ENCODE measurements around the gene SEPTIN1. TPM values are rescaled to one million over a fixed set of nuclear protein-coding genes. Genes with fewer than 3 reads are reported as not detected.

Gene SEPTIN1
- total RNA-seq, 2 experiments from 2014 or later = 162 to 163 TPM

GRCh38 chr16:30372038-30372712, 10.2 kb downstream of the SEPTIN1 start:
- peaks cover 4% of the 10 kb centered on the region for H3K27me3 Mint-ChIP-seq
- peak overlapping the region; percentile 83 for H3K4me3 Mint-ChIP-seq
- no peak for DNase-seq
- H3K4me1 Mint-ChIP-seq = peaks cover 28% of the 10 kb centered on the region
- peaks cover 10% of the 10 kb centered on the region for H3K36me3 Mint-ChIP-seq
- no peaks in the 10 kb centered on the region for H3K9me3 Mint-ChIP-seq
- peak overlapping the region; percentile 94 for H3K27ac Mint-ChIP-seq

GRCh38 chr16:30371248-30371816, 11.0 kb downstream of the SEPTIN1 start:
- Mint-ChIP-seq H3K27me3 (peaks cover 4% of the 10 kb centered on the region), H3K9me3 (no peaks in the 10 kb centered on the region), H3K4me3 (peak overlapping the region; percentile 83), H3K36me3 (peaks cover 9% of the 10 kb centered on the region), H3K27ac (peak overlapping the region; percentile 94), H3K4me1 (peaks cover 34% of the 10 kb centered on the region)
- no peak for DNase-seq

- H3K27me3 Mint-ChIP-seq = peaks cover 4% of the 10 kb centered on the region
These were observed 11.7 kb downstream of the SEPTIN1 start, which contains the start of gene TBC1D10B for GRCh38 chr16:30370456-30371247. Gene TBC1D10B (minus strand): TSS chr16:30370494. CDS start chr16:30370183, 311 bp downstream.

GRCh38 chr16:30369938-30370455, 12.4 kb downstream of the SEPTIN1 start:
- Mint-ChIP-seq H3K27ac (no peak overlapping the region), H3K9me3 (no peaks in the 10 kb centered on the region), H3K4me1 (peaks cover 38% of the 10 kb centered on the region), H3K4me3 (peak overlapping the region; percentile 83), H3K27me3 (peaks cover 4% of the 10 kb centered on the region), H3K36me3 (peaks cover 14% of the 10 kb centered on the region)
- DNase-seq = no peak

More at GRCh38 chr16:30370456-30371247, 11.7 kb downstream of the SEPTIN1 start, which contains the start of gene TBC1D10B:
- Mint-ChIP-seq H3K9me3 (no peaks in the 10 kb centered on the region), H3K36me3 (peaks cover 10% of the 10 kb centered on the region), H3K27ac (peak within 1 kb of the TSS; percentile 94), H3K4me3 (peak within 1 kb of the TSS; percentile 93), H3K4me1 (peaks cover 35% of the 10 kb centered on the region)
- peak; percentile 98 for DNase-seq

- Mint-ChIP-seq H3K27me3 (peaks cover 4% of the 10 kb centered on the region), H3K4me3 (peak overlapping the region; percentile 93), H3K36me3 (peaks cover 14% of the 10 kb centered on the region), H3K4me1 (peaks cover 38% of the 10 kb centered on the region), H3K9me3 (no peaks in the 10 kb centered on the region), H3K27ac (peak overlapping the region; percentile 78)
- DNase-seq = peak; percentile 41
These were observed 13.0 kb downstream of the SEPTIN1 start for GRCh38 chr16:30369091-30369937.

GRCh38 chr16:30368792-30369090, 13.6 kb downstream of the SEPTIN1 start:
- DNase-seq = no peak
- Mint-ChIP-seq H3K9me3 (no peaks in the 10 kb centered on the region), H3K36me3 (peaks cover 14% of the 10 kb centered on the region), H3K27ac (peak overlapping the region; percentile 78), H3K4me3 (peak overlapping the region; percentile 93), H3K27me3 (peaks cover 4% of the 10 kb centered on the region), H3K4me1 (peaks cover 38% of the 10 kb centered on the region)

GRCh38 chr16:30368122-30368791, 14.1 kb downstream of the SEPTIN1 start:
- H3K4me3 Mint-ChIP-seq = peak overlapping the region; percentile 93
- H3K4me1 Mint-ChIP-seq = peaks cover 38% of the 10 kb centered on the region

GRCh38 chr16:30367349-30368009, 14.9 kb downstream of the SEPTIN1 start:
- H3K27me3 Mint-ChIP-seq = peaks cover 4% of the 10 kb centered on the region
- H3K9me3 Mint-ChIP-seq = no peaks in the 10 kb centered on the region
- peak overlapping the region; percentile 93 for H3K4me3 Mint-ChIP-seq
- H3K27ac Mint-ChIP-seq = no peak overlapping the region
- no peak for DNase-seq
- H3K36me3 Mint-ChIP-seq = peaks cover 18% of the 10 kb centered on the region
- H3K4me1 Mint-ChIP-seq = peaks cover 38% of the 10 kb centered on the region

More at GRCh38 chr16:30368122-30368791, 14.1 kb downstream of the SEPTIN1 start:
- no peaks in the 10 kb centered on the region for H3K9me3 Mint-ChIP-seq
- H3K27me3 Mint-ChIP-seq = peaks cover 4% of the 10 kb centered on the region
- DNase-seq = no peak
- H3K36me3 Mint-ChIP-seq = peaks cover 14% of the 10 kb centered on the region
- peak overlapping the region; percentile 78 for H3K27ac Mint-ChIP-seq

GRCh38 chr16:30366511-30366910, 15.8 kb downstream of the SEPTIN1 start:
- Mint-ChIP-seq H3K4me1 (peaks cover 30% of the 10 kb centered on the region), H3K27me3 (peaks cover 4% of the 10 kb centered on the region), H3K27ac (no peak overlapping the region), H3K9me3 (no peaks in the 10 kb centered on the region), H3K36me3 (peaks cover 20% of the 10 kb centered on the region), H3K4me3 (peak overlapping the region; percentile 93)
- no peak for DNase-seq

- Mint-ChIP-seq H3K9me3 (no peaks in the 10 kb centered on the region), H3K4me1 (peaks cover 26% of the 10 kb centered on the region), H3K4me3 (no peak overlapping the region), H3K27ac (no peak overlapping the region), H3K27me3 (no peaks in the 10 kb centered on the region), H3K36me3 (peaks cover 20% of the 10 kb centered on the region)
- no peak for DNase-seq
These were observed 17.2 kb downstream of the SEPTIN1 start for GRCh38 chr16:30365200-30365599.

GRCh38 chr16:30361180-30361579, 21.2 kb downstream of the SEPTIN1 start:
- no peak overlapping the region for H3K27ac Mint-ChIP-seq
- no peak overlapping the region for H3K4me3 Mint-ChIP-seq
- H3K9me3 Mint-ChIP-seq = no peaks in the 10 kb centered on the region
- H3K4me1 Mint-ChIP-seq = peaks cover 11% of the 10 kb centered on the region
- no peaks in the 10 kb centered on the region for H3K27me3 Mint-ChIP-seq
- H3K36me3 Mint-ChIP-seq = peaks cover 15% of the 10 kb centered on the region
- DNase-seq = no peak

GRCh38 chr16:30359871-30360170, 22.5 kb downstream of the SEPTIN1 start:
- H3K27ac Mint-ChIP-seq = no peak overlapping the region
- no peak for DNase-seq
- H3K9me3 Mint-ChIP-seq = no peaks in the 10 kb centered on the region
- no peaks in the 10 kb centered on the region for H3K27me3 Mint-ChIP-seq
- peaks cover 12% of the 10 kb centered on the region for H3K36me3 Mint-ChIP-seq
- no peak overlapping the region for H3K4me3 Mint-ChIP-seq
- H3K4me1 Mint-ChIP-seq = peaks cover 16% of the 10 kb centered on the region

- H3K36me3 Mint-ChIP-seq = peaks cover 12% of the 10 kb centered on the region
These were observed 23.1 kb downstream of the SEPTIN1 start for GRCh38 chr16:30358990-30359870.

More at GRCh38 chr16:30358990-30359870, 23.1 kb downstream of the SEPTIN1 start:
- H3K9me3 Mint-ChIP-seq = no peaks in the 10 kb centered on the region
- DNase-seq = no peak
- H3K27me3 Mint-ChIP-seq = no peaks in the 10 kb centered on the region
- no peak overlapping the region for H3K4me3 Mint-ChIP-seq
- no peak overlapping the region for H3K27ac Mint-ChIP-seq
- H3K4me1 Mint-ChIP-seq = peaks cover 20% of the 10 kb centered on the region
